GM18517 (cell line): ENCODE data around the gene SUSD6.
"Not testable (repeated sequence)": the region's sequence is repeated elsewhere in the genome, so short reads cannot be mapped to it uniquely, and the experiment has no call there.

Experiments
- ATAC-seq: cut with Tn5 transposase; IDR thresholded peaks from one replicate; pipeline ENCODE4 v1.9.1; 2021; ENCODE audit warnings: mild to moderate bottlenecking, moderate library complexity; ENCODE audit not compliant: unreplicated experiment

SUSD6 gene

GRCh38 chr14:69619012-69619411 lies 7.6 kb downstream of the SUSD6 start:
- no peak for ATAC-seq

- no peak for ATAC-seq
Measured at GRCh38 chr14:69620211-69620611, 8.8 kb downstream of the SUSD6 start.

- no peak for ATAC-seq
Measured at GRCh38 chr14:69620981-69621380, 9.6 kb downstream of the SUSD6 start.

- ATAC-seq = no peak
Measured at GRCh38 chr14:69624136-69624535, 12.7 kb downstream of the SUSD6 start.

GRCh38 chr14:69625299-69626131 lies 14.1 kb downstream of the SUSD6 start:
- peak; percentile 79 for ATAC-seq

- ATAC-seq = no peak
Measured at GRCh38 chr14:69626132-69626500, 14.7 kb downstream of the SUSD6 start.

- ATAC-seq = peak; percentile 47
Measured at GRCh38 chr14:69629225-69630127, 18.1 kb downstream of the SUSD6 start.

- ATAC-seq = no peak
Measured at GRCh38 chr14:69630360-69630759, 19.0 kb downstream of the SUSD6 start.

- no peak for ATAC-seq
Measured at GRCh38 chr14:69631509-69631908, 20.1 kb downstream of the SUSD6 start.

- ATAC-seq = no peak
Measured at GRCh38 chr14:69632164-69632563, 20.8 kb downstream of the SUSD6 start.

GRCh38 chr14:69632593-69633151 lies 21.3 kb downstream of the SUSD6 start:
- no peak for ATAC-seq

GRCh38 chr14:69633238-69633637 lies 21.8 kb downstream of the SUSD6 start:
- no peak for ATAC-seq

- ATAC-seq = no peak
Measured at GRCh38 chr14:69635981-69636639, 24.7 kb downstream of the SUSD6 start.

- no peak for ATAC-seq
Measured at GRCh38 chr14:69636718-69637480, 25.5 kb downstream of the SUSD6 start.

- ATAC-seq = no peak
Measured at GRCh38 chr14:69637503-69638031, 26.2 kb downstream of the SUSD6 start.

GRCh38 chr14:69640931-69641330 lies 29.5 kb downstream of the SUSD6 start:
- ATAC-seq = no peak

- not testable (repeated sequence) for ATAC-seq
Measured at GRCh38 chr14:69642212-69642793, 30.9 kb downstream of the SUSD6 start.

GRCh38 chr14:69643430-69644200 lies 32.2 kb downstream of the SUSD6 start:
- no peak for ATAC-seq

- ATAC-seq = no peak
Measured at GRCh38 chr14:69644814-69645213, 33.4 kb downstream of the SUSD6 start.
